NCI-H2107 treated with DMSO at 0.1 percent for 48 hours (cell line): Measurements from ENCODE around the gene R3HDML.

Experiments used
- DNase-seq: peaks from one replicate; lab custom pipeline; 2025; ENCODE audit not compliant: unreplicated experiment; lab: John Stamatoyannopoulos, UW

The R3HDML gene

DNA sequence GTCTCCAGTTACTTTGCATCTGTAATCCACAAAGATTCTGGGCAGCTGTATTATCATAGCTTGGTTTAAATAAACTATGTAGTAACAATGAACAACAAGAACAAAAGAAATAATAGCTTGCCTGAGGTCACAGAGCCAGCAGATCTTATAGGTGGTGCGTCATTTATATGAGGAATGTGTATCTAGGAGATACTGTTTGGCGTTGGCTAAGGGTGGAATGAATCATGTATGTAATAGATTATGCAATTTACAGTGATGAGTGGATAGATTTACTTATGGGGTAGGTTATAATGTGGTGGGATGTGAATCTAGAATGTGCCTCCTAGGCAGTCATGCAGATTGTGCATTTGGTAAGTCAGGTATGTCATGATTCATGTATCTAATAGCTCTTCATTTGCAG, 61.5 kb downstream of the R3HDML start:
- DNase-seq = no peak

DNA sequence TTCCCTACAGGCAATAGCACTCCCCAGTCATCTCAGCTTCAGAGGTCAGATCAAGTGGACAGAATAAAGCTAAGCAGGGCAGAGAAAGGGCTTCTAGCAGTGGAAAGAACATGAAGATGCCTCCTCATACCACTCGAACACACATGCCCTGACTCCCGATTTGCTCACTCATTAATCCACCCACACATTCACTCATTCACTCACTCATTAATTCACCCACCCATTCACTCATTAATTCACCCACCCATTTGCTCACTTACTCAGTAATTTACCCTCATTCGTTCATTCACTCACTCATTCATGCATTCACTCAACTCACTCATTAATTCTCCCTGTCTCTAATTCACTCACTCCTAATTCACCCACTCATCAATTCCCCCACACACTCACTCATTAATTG, 62.6 kb downstream of the R3HDML start:
- DNase-seq = no peak

GRCh38 chr20:44400671-44400969, 63.8 kb downstream of the R3HDML start:
- DNase-seq = no peak
